NCI-H2227 treated with DMSO at 0.1 percent for 48 hours (cell line): ENCODE data around the gene KRTAP10-7.
"Not testable (repeated sequence)": the region's sequence is repeated elsewhere in the genome, so short reads cannot be mapped to it uniquely, and the experiment has no call there.

Source experiments
- DNase-seq: peaks from one replicate; lab custom pipeline; 2025; lab: John Stamatoyannopoulos, UW

Gene KRTAP10-7

GRCh38 chr21:44612029-44612486 is 11.7 kb downstream of the KRTAP10-7 start, which contains the start of gene KRTAP10-8:
Gene KRTAP10-8 (plus strand): TSS chr21:44612079. CDS start chr21:44612101, 22 bp downstream.
- DNase-seq = no peak

GRCh38 chr21:44612669-44613229 is 12.4 kb downstream of the KRTAP10-7 start:
- DNase-seq = no peak

GRCh38 chr21:44613386-44614155 is 13.2 kb downstream of the KRTAP10-7 start:
- DNase-seq = no peak

- no peak for DNase-seq
These were observed 13.8 kb downstream of the KRTAP10-7 start for GRCh38 chr21:44614161-44614631.

- no peak for DNase-seq
These were observed 14.6 kb downstream of the KRTAP10-7 start for GRCh38 chr21:44614961-44615391.

- DNase-seq = no peak
These were observed 15.1 kb downstream of the KRTAP10-7 start for GRCh38 chr21:44615466-44615865.

GRCh38 chr21:44615911-44616590 is 15.7 kb downstream of the KRTAP10-7 start:
- no peak for DNase-seq

- no peak for DNase-seq
These were observed 16.2 kb downstream of the KRTAP10-7 start for GRCh38 chr21:44616591-44616926.

GRCh38 chr21:44617071-44617501 is 16.7 kb downstream of the KRTAP10-7 start:
- DNase-seq = no peak

- no peak for DNase-seq
These were observed 18.1 kb downstream of the KRTAP10-7 start for GRCh38 chr21:44618504-44618903.

GRCh38 chr21:44618909-44619308 is 18.5 kb downstream of the KRTAP10-7 start:
- DNase-seq = no peak

- DNase-seq = no peak
These were observed 19.5 kb downstream of the KRTAP10-7 start for GRCh38 chr21:44619886-44620285.

GRCh38 chr21:44623575-44623974 is 23.2 kb downstream of the KRTAP10-7 start:
- DNase-seq = no peak

- DNase-seq = no peak
These were observed 25.4 kb downstream of the KRTAP10-7 start for GRCh38 chr21:44625756-44626155.

- no peak for DNase-seq
These were observed 25.9 kb downstream of the KRTAP10-7 start for GRCh38 chr21:44626262-44626661.

GRCh38 chr21:44626673-44627143 is 26.3 kb downstream of the KRTAP10-7 start, which contains the start of gene KRTAP10-9:
Gene KRTAP10-9 (plus strand): TSS chr21:44627093. CDS start chr21:44627172, 79 bp downstream.
- no peak for DNase-seq

- DNase-seq = not testable (repeated sequence)
These were observed 26.9 kb downstream of the KRTAP10-7 start for GRCh38 chr21:44627181-44627822.

GRCh38 chr21:44627831-44628233 is 27.4 kb downstream of the KRTAP10-7 start:
- DNase-seq = not testable (repeated sequence)

GRCh38 chr21:44628707-44629391 is 28.5 kb downstream of the KRTAP10-7 start:
- DNase-seq = no peak

GRCh38 chr21:44630440-44630839 is 30.0 kb downstream of the KRTAP10-7 start:
- no peak for DNase-seq

GRCh38 chr21:44632067-44632466 is 31.7 kb downstream of the KRTAP10-7 start:
- no peak for DNase-seq
